HG03280 (cell line): ENCODE data around the gene TOMM6.

Source experiments
- ATAC-seq: cut with Tn5 transposase; IDR thresholded peaks from one replicate; pipeline ENCODE4 v1.9.1; 2021; ENCODE audit warnings: mild to moderate bottlenecking, moderate library complexity; ENCODE audit not compliant: unreplicated experiment

The TOMM6 gene

DNA sequence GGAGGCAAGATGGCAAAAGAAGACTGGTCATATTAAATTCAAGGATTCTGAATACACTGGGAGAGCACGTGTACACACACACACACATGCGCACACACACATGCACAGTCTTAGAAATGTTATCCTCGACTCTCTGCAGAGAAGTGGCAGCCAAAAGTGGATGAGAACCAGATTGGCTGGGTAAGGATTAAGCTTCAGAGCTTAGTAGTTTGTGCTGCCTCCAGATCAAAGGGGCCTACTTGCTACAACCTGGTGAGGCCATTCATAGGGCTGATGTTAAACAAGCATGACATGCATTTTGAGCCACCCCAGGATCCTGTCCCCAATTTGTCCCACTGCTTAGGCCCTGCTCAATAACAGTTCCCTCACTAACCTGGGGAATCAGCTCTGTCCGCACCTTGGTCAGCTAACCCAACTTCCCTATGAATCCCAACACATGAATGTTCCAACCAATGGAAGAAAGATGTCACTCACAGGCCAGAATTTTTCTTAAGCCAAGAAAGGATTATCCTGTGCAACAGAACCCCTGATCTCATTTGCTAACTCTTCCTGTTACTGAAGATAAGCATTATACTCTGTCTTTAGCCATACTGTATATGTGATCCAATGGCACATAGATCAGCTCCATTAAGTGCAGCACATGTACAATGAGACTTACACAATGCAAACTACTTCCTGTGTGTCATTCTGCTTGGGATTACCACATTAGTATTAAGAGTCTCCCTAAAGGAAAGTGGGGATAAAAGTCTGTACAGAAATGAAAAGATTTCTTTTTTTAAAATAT is 31.0 kb downstream of the TOMM6 start:
- ATAC-seq = no peak

DNA sequence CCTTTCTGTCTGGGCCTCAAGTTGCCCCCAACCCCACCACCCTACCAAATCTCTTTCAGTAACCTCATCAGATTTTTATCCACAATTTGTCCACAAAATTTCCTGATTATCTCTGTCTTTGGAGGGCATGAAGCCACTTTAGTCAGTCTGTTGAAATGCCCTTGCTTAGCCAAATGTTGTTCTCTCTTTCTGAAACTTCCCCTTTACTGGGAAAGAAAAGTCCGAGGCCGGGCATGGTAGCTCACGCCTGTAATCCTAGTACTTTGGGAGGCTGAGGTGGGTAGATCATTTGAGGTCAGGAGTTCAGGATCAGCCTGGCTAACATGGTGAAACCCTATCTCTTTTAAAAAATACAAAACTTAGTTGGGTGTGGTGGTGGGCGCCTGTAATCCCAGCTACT is 33.8 kb downstream of the TOMM6 start:
- no peak for ATAC-seq

DNA sequence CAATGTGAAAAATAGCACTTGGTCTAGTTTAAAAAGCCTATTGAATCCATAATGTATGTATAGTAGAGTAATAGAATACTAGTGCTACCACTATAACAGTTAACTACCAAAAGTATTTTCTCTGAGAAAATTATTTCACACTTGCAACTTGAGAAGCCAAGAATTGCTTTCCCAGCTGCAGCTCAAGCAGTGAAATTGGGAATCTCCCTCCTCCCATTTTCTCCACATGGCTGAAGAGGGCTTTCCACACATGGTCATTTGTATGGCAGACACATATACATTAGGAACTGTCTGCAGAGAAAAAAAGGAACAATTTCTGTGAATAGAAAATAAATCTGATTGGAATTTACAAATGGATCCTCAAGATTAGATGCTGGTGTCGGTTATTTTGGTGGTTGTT is 34.5 kb downstream of the TOMM6 start:
- no peak for ATAC-seq

DNA sequence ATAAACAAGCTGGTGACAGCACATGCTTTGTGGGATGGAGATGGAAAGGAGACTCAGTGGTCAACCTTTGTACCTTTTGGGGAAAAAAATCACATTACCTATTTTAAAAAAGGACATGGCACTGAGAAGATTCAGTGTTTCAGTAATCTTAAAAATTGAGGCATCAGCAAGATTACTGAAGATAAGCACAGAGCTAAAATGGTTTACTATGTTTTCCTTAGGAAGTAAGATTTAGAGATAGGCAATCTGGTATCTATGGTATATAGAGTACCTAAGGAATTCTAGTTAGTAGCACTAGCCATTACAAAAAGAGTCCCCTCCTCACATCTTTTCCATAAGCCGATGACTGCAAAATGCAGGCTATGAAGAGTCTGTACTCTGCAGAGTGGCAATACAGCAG is 35.7 kb downstream of the TOMM6 start:
- ATAC-seq = no peak

DNA sequence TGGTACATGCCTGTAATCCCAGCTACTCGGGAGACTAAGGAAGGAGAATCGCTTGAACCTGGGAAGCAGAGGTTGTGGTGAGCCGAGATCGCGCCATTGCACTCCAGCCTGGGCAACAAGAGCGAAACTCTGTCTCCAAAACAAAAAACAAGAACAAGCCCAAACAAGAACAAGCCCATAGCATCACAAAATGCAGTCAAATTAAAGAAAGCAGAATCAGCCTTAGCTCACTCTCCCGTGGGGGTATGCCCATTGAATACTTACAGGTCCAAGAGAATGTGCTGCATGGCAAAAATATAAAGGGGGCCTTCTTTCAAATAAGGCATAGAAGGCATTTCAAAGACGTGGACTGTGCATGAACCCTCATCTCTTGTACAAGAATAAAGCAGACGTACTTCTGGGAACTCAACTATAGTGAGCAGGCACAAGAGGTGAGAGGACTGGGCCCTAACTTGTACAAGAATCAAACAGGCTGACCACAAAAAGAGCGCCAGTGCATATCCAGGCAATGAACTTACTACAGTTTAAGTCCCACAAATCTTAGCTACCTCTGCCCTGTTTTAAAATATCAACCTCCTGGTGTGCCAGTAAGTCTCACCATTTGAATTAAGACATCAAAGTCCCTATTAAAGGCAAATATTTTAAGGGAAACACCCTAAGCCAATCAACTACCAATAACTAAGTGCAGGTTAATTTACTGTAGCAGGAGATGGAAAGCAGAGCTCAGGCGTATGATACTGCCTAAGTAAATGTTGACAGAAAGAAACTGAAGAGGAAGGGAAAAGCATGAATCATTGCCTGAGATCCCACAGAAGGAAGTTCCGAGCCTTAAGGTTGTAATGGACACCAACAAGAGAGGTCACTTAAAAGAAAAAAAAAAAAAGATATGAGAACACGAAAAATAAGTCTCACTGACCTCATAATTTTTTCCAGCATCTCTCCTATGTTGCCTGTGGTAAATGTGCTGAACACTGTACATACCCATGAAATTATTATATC is 37.4 kb downstream of the TOMM6 start:
- no peak for ATAC-seq

DNA sequence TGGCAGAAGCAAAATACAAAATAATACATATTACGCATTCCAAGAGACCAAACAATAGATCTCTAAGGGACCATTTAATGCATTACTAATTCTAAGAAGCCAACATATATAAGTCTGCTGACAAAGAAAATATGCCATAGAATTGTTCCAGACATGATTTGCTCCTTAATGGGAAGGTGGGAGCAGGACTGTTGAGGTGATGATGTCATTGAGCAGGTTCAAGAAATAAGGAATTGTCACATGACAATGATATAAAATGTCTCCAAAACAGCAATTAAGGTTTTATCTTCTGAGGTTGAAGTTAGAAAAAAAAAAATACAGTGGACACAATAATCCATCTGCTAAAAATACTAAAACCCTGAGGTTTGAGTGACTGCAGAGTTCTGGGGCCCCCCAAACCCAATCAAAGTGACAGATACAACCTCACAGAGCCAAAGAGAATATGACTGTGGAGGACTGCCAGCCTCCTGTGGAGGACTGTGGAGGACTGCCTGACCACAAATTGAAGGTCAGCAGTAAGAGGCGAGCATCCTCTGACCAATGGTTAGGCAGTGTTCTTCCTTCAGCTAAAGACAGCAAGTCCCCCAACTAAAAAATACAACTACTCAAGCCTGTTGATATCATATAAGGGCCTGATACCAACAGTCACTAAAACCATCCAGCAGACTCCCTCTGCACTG is 39.0 kb downstream of the TOMM6 start:
- ATAC-seq = no peak

DNA sequence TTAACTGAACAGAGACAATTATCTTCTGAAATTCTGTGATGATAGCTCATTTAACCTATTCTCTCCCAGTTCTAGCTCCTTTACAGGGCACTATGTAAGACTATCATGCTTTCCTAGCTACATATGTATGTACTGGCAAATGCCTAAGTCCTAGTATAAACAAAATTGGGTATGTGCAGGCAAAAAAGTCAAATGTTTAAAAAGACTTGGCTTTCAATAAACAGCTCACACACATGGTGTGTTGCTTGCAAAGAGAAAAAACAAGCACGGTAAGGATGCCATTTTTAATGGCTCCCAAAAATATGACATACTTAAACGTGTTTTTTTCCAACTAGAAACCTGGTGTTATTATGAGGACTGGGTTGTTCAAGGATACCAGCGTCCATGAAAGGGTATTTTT is 44.8 kb downstream of the TOMM6 start:
- no peak for ATAC-seq

DNA sequence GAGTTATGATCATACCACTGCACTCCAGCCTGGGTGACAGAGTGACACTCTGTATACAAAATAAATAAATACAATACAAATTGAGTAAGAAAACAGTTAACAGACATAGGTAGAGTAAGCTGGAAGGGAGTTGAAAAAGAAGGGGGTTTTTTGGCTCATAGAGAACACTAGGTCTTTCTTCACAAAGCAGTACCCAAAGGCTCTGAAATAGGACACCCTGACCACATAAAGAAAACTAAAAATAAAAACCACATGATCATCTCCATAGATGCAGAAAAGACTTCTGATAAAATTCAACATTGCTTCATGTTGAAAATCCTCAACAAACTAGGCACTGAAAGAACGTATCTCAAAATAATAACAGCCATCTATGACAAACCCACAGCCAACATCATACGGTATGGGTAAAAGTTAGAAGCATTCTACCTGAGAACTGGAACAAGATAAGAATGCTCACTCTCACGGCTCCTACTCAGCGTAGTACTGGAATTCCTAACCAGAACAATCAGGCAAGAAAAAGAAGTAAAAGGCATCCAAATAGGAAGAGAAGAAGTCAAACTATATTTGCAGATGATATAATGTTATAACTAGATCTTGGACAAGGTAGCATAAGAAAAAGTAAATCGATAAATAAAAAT is 48.6 kb downstream of the TOMM6 start:
- ATAC-seq = no peak

DNA sequence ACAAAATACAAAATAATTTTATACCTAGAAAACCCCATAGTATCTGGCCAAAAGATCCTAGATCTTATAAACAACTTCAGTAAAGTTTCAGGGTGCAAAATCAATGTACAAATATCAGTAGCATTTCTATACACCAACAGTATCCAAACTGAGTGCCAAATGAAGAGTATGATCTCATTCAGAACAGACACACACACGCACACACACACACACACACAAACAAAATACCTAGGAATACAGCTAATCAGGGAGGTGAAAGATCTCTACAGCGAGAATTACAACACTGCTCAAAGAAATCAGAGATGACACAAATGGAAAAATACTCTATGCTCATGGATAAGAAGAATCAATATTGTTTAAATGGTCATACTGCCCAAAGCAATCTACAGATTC is 49.2 kb downstream of the TOMM6 start:
- no peak for ATAC-seq
